Measurements from ENCODE around the gene CSF1.
A peak's percentile ranks its signal among the peaks of the same experiment; 100 is the strongest.
"Not testable (repeated sequence)": the region's sequence is repeated elsewhere in the genome, so short reads cannot be mapped to it uniquely, and the experiment has no call there.

CSF1 gene, protein sequence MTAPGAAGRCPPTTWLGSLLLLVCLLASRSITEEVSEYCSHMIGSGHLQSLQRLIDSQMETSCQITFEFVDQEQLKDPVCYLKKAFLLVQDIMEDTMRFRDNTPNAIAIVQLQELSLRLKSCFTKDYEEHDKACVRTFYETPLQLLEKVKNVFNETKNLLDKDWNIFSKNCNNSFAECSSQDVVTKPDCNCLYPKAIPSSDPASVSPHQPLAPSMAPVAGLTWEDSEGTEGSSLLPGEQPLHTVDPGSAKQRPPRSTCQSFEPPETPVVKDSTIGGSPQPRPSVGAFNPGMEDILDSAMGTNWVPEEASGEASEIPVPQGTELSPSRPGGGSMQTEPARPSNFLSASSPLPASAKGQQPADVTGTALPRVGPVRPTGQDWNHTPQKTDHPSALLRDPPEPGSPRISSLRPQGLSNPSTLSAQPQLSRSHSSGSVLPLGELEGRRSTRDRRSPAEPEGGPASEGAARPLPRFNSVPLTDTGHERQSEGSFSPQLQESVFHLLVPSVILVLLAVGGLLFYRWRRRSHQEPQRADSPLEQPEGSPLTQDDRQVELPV

DNA sequence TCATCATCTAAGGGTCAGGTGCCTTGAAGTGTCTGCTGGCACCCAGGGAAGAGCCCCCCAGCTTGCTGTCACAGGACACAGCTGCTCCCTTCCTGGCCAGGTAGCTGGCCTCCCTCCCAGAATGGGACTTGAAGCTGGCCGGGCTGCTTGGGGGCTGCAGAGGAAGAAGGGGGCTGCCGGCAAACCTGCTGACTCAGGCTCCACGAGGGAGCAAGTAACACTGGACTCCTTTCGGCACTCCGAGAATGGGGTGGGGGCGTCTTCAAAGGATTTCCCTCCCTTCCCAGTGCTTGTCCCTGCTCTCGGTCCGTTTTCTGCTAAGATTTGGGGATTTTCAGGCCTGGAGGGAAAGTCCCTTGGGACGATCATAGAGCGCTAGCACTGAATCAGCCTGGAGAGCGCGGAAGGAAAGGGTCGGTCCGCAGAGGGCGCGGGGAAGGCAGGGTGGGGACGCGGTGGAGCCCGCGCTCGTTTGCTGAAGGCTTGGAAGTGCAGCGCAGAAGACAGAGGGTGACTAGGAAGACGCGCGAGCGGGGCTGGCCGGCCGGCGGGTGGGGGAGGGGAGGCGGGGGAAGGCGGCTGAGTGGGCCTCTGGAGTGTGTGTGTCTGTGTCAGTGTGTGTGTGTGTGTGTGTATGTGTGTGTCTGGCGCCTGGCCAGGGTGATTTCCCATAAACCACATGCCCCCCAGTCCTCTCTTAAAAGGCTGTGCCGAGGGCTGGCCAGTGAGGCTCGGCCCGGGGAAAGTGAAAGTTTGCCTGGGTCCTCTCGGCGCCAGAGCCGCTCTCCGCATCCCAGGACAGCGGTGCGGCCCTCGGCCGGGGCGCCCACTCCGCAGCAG lies at the start of gene CSF1:
Gene CSF1 (plus strand): TSS at position 727 of the 840 bp plus-strand sequence. CDS start 175 bp downstream, outside the sequence.
- no peak for DNase-seq (ENCODE audit: low read depth)

DNA sequence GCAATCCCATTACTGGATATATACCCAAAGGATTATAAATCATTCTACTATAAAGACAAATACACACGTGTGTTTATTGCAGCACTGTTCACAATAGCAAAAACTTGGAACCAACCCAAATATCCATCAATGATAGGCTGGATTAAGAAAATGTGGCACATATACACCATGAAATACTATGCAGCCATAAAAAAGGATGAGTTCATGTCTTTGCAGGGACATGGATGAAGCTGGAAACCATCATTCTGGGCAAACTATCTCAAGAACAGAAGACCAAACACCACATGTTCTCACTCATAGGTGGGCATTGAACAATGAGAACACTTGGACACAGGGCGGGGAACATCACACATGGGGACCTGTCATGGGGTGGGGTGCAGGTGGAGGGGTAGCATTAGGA lies 49.0 kb upstream of the CSF1 start:
- not testable (repeated sequence) for DNase-seq (ENCODE audit: low read depth)

- no peak for DNase-seq (ENCODE audit: low read depth)
These were observed 47.0 kb upstream of the CSF1 start for GRCh38 chr1:109863667-109864046.

DNA sequence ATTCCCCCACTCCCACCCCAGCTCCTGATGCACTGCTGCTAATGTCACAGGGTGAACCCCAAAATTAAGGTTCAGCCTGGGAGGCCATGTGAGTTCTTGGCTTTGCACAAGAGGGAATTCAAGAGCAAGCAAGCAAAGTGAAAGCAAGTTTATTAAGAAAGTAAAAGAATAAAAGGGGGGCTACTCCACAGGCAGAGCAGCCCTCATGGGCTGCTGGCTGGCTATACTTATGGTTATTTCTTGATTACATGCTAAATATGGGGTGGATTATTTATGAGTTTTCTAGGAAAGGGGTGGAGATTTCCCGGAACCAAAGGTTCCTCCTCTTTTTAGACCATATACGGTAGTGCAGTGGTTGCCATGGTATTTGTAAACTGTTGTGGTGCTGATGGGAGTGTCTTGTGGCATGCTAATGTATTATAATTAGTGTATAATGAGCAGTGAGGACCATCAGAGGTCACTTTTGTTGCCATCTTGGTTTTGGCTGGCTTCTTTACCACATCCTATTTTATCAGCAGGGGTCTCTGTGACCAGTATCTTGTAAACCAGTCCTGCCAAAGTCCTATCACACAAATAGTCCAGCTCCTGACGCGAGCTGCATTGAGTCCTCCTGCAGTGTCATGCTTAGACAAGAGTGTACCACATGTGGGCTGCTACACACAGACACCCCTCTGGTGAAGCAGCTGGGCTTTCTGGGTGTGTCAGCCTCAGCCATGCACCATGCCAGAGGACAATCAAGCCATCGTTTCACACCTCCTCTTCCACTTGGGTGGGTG lies 46.4 kb upstream of the CSF1 start:
- DNase-seq (ENCODE audit: low read depth): no peak

DNA sequence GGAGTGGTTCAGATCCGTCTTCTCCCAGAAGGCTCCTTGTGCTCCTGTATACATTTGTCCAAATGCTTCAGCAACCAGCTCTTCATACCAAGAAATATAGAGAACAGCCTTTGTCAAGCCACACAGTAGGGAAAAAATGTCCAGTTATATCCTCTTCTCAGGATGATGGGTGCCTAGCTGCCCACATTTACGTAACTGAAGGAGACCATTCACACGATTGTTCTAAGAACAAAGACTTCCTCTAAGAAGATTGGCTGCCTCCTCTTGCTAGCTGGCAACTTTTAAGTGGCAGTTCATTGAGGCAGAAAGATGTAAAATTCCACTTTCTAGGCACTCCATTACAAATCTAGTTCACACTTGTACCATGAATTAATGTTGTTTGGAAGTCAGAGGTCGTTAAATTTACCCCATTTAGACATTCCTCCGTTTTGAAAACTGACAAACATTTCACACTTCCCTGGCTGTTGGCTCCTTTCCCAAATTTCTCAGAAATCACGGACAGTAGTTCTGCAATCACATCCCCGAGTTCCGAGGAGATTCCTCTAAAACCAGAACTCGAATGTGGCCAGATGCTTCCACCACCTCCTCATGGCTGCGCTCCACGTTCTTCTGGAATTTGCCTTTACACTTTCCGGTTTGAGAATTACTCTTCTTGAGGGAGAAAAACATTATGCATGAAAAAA lies 45.6 kb upstream of the CSF1 start:
- DNase-seq (ENCODE audit: low read depth): no peak

GRCh38 chr1:109866071-109866470 lies 44.6 kb upstream of the CSF1 start:
- DNase-seq (ENCODE audit: low read depth): no peak

DNA sequence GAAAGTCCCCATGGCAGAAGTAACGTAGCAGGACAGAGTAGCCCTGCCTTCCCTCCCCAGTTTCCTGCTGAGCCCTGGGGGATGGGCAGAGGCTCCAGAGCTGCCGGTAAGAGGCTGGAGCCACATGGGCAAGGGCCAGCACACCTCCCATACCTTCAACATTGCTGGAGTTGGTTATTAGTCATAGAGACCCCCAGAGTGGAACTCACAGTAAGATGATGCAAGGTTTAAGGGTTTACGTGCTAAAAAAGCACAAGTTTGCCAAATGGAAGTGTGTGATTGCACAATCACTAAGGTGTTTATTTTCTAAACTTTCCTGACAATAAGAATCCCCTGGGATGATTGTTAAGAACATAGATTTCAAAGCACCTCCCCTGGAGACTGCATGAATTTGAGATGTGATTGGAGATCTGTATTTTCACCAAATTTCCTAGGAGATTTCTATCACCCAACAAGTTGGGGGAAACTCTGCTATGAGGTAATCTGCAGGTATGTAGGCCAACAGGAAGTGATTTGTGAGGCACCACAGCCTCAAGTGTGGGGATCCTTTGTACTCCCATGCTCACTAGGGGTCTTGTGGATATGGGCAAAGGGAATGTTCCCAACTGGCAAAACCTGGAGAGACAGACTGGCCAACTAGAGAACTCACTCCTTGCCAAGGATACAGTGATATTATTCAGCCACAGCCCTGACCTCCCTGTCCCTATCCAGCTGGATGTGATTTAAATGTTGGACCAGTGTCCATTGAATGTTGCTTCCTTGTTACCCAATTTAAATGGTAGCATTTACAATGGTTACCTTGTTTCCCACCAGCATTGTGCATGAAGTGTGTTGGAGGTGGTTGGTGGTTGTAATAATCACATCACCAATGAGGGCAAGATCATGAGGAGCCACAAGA lies 37.1 kb upstream of the CSF1 start:
- DNase-seq (ENCODE audit: low read depth): no peak

- DNase-seq (ENCODE audit: low read depth): no peak
These were observed 36.2 kb upstream of the CSF1 start for GRCh38 chr1:109874445-109874844.

DNA sequence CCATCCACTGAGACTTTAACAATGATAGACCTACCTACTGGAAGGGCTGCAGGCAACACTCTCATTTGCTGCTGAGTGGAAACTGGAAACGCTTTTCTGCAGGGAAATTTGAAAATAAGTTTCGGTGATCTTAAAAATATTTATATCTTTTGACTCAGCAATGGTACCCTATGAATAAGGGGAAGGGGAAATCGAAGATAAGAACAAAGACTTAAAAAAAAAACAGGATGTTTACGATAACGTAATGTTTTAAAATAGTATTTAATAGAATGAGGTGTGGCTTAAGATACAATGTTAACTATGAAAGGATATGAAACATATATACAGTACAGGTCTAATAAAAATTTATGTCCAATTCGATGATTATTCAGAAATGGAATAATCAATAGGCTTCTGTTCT lies 34.8 kb upstream of the CSF1 start:
- DNase-seq (ENCODE audit: low read depth): no peak

GRCh38 chr1:109876617-109877316 lies 33.9 kb upstream of the CSF1 start:
- DNase-seq (ENCODE audit: low read depth): no peak

DNA sequence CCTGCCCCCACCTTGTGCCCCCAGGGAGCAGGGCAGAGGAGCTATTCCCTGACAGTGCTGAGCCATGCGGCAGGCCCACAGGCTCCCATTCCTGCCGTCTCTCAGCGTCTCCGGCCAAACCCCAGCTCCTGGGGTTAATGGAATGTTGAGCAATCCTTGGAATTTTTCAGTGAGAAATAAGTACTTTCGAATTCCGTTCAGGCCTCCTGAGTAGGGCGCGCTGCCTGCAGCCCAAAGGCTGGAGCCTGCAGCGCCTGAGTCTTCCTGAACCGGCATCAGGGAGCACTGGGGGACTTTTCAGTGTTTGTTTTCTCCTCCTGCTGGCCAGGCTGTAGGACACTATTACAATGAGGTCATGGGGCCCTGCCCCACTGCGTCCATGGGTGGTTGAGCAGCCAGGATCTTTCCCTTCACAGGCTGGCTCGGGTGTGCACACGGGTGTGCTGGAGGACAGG lies 33.3 kb upstream of the CSF1 start:
- peak; percentile 54 for DNase-seq (ENCODE audit: low read depth)

DNA sequence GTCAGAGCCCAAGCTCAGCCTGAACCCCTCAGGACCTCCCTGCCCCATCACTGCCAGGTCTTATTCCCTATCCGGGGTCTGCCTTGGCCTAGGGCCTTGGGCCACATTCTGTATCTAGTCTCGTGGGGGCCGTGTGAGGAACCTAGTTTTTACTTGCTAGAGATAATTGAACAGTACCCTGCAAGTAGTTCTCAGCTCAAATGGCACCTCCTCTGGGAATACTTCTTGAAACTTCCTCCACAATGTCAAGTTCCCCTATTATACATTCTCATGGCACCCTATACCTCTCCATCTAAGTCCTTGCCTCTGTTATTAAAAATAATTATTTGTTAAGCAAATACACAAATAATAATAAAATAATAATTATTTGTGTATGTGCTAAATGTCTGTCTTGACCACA lies 32.9 kb upstream of the CSF1 start:
- no peak for DNase-seq (ENCODE audit: low read depth)

DNA sequence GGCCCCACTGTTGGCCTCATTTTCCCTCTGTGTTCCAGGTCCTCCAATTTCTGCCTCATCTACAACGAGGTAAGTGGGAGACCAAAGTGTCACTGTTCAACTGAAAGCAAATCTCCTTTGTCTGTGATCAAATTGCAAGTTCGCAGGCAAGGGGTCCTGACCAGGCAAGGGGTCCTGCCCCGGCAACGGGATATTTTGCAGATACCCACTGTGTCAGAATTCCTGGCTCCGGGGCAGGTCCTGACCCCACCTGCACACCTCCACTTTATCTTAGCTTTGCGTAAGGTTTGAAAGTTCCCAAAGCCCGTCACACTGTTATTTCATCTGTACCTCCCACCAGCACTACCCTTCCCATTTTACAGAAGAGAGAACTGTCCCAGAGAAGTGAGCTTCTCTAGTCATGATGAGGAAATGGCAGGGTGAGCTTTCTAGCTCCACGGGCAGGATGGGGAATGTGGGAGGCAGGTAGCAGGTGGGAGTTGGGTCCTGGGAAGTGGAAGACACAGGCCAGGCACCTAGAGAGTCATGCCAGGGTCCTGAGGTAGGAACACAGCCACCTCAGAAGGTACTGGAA lies 32.0 kb upstream of the CSF1 start:
- DNase-seq (ENCODE audit: low read depth): no peak

DNA sequence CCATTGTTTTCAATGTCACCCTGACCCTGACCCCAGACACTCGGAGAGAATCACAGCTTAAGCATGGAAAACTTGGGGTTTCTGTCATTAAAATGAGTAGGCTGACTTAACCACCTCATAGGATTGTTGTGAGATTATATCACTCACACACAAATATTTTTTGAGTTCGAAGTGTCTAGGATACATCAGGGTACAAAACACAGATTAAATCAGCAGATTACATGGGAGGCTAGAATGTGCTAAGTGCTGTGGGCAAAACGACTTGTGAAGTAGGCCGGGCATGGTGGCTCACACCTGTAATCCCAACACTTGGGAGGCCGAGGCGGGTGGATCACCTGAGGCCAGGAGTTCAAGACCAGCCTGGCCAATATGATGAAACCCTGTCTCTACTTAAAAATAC lies 31.3 kb upstream of the CSF1 start:
- not testable (repeated sequence) for DNase-seq (ENCODE audit: low read depth)

DNA sequence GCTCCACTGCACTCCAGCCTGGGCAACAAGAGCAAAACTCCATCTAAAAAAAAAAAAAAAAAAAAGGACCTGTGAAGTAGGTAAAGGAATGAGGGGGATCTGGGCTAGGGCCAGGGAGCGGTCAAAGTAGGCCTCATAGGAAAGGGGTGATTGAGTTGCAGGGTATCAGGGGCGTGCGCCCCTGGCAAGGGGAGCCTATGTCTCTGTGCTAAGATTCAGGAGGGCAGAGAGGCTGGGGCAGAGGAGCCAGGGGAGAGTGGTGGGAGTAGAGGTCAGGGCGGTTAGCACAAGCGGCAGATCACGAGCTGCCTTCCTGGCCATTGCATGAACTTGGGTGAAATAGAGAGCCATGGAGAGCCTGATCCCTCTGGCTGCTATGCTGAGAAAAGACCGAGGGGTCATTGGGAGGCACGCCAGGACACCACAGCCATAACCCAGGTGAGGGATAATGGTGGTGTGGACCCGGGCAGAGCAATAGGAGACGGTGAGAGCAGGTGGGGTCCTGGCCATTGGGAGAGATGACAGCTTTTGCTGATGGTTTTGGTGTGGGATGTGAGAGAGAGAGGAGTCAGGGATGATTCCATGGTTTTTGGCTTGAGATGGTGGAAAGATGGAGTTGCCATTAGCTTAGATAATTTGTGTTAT lies 30.6 kb upstream of the CSF1 start:
- DNase-seq (ENCODE audit: low read depth): no peak

- DNase-seq (ENCODE audit: low read depth): no peak
These were observed 29.4 kb upstream of the CSF1 start for GRCh38 chr1:109880971-109881894.

DNA sequence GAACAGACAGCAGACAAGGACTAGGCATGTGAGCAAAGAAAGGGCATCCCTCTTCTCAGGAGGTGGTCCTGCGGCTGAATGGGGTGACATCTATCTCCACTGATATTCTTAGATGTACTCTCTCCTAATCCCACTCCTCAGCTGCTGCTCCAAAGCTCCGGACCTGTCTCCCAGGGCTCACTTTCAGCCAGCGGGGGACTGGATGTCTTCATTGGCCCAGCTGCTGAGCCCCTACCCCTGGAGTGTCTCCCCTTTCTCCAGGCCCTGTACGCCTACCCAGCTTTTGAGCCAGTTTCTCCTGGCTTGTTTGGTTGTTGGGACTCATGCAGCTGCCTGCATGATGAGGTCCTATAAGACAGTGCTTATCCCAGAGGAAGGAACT lies 28.8 kb upstream of the CSF1 start:
- DNase-seq (ENCODE audit: low read depth): no peak

All from non-pigmented ciliary epithelial cell (primary cell).